Measurements from ENCODE around the gene WWOX.

Gene WWOX

GRCh38 chr16:79175286-79176057, 1076.0 kb downstream of the WWOX start:
- DNase-seq (ENCODE audit: low read depth in 4 of 4, low spot score in 1 of 4): no peak

GRCh38 chr16:79177018-79177417, 1077.6 kb downstream of the WWOX start:
- DNase-seq (ENCODE audit: low read depth in 4 of 4, low spot score in 1 of 4): no peak

GRCh38 chr16:79181419-79181818, 1082.0 kb downstream of the WWOX start:
- DNase-seq (ENCODE audit: low read depth in 4 of 4, low spot score in 1 of 4): no peak

GRCh38 chr16:79182616-79183015, 1083.2 kb downstream of the WWOX start:
- DNase-seq (ENCODE audit: low read depth in 4 of 4, low spot score in 1 of 4): no peak

GRCh38 chr16:79183571-79183970, 1084.1 kb downstream of the WWOX start:
- no peak for DNase-seq (ENCODE audit: low read depth in 4 of 4, low spot score in 1 of 4)

- DNase-seq (ENCODE audit: low read depth in 4 of 4, low spot score in 1 of 4): no peak
These were observed 1085.1 kb downstream of the WWOX start for GRCh38 chr16:79184464-79185030.

GRCh38 chr16:79185711-79186110, 1086.3 kb downstream of the WWOX start:
- no peak for DNase-seq (ENCODE audit: low read depth in 4 of 4, low spot score in 1 of 4)

GRCh38 chr16:79186196-79186595, 1086.7 kb downstream of the WWOX start:
- no peak for DNase-seq (ENCODE audit: low read depth in 4 of 4, low spot score in 1 of 4)

- no peak for DNase-seq (ENCODE audit: low read depth in 4 of 4, low spot score in 1 of 4)
These were observed 1088.8 kb downstream of the WWOX start for GRCh38 chr16:79188115-79188738.

- DNase-seq (ENCODE audit: low read depth in 4 of 4, low spot score in 1 of 4): no peak
These were observed 1089.3 kb downstream of the WWOX start for GRCh38 chr16:79188739-79189122.

- DNase-seq (ENCODE audit: low read depth in 4 of 4, low spot score in 1 of 4): no peak
These were observed 1091.1 kb downstream of the WWOX start for GRCh38 chr16:79190542-79190941.

GRCh38 chr16:79191933-79192332, 1092.5 kb downstream of the WWOX start:
- no peak for DNase-seq (ENCODE audit: low read depth in 4 of 4, low spot score in 1 of 4)

- DNase-seq (ENCODE audit: low read depth in 4 of 4, low spot score in 1 of 4): no peak
These were observed 1093.5 kb downstream of the WWOX start for GRCh38 chr16:79192904-79193303.

- DNase-seq (ENCODE audit: low read depth in 4 of 4, low spot score in 1 of 4): no peak
These were observed 1094.8 kb downstream of the WWOX start for GRCh38 chr16:79194291-79194690.

- DNase-seq (ENCODE audit: low read depth in 4 of 4, low spot score in 1 of 4): no peak
These were observed 1096.5 kb downstream of the WWOX start for GRCh38 chr16:79195938-79196337.

GRCh38 chr16:79201436-79201835, 1102.0 kb downstream of the WWOX start:
- no peak for DNase-seq (ENCODE audit: low read depth in 4 of 4, low spot score in 1 of 4)

- DNase-seq (ENCODE audit: low read depth in 4 of 4, low spot score in 1 of 4): no peak
These were observed 1103.5 kb downstream of the WWOX start for GRCh38 chr16:79202977-79203376.

GRCh38 chr16:79204486-79204885, 1105.0 kb downstream of the WWOX start:
- no peak for DNase-seq (ENCODE audit: low read depth in 4 of 4, low spot score in 1 of 4)

GRCh38 chr16:79206889-79207288, 1107.4 kb downstream of the WWOX start:
- DNase-seq (ENCODE audit: low read depth in 4 of 4, low spot score in 1 of 4): no peak

GRCh38 chr16:79209308-79209707, 1109.9 kb downstream of the WWOX start:
- no peak for DNase-seq (ENCODE audit: low read depth in 4 of 4, low spot score in 1 of 4)

GRCh38 chr16:79210607-79211006, 1111.2 kb downstream of the WWOX start:
- DNase-seq (ENCODE audit: low read depth in 4 of 4, low spot score in 1 of 4): no peak

GRCh38 chr16:79211586-79211985, 1112.1 kb downstream of the WWOX start:
- DNase-seq (ENCODE audit: low read depth in 4 of 4, low spot score in 1 of 4): no peak

Measured in stimulated activated CD4-positive, alpha-beta T cell treated with anti-CD3 and anti-CD28 coated beads, Interleukin-1b, Interleukin-23, amount 100 ng/mL, for 24 hours (primary cell).